ENCODE results near the gene THSD7A.
A peak's percentile ranks its signal among the peaks of the same experiment; 100 is the strongest.

DNA sequence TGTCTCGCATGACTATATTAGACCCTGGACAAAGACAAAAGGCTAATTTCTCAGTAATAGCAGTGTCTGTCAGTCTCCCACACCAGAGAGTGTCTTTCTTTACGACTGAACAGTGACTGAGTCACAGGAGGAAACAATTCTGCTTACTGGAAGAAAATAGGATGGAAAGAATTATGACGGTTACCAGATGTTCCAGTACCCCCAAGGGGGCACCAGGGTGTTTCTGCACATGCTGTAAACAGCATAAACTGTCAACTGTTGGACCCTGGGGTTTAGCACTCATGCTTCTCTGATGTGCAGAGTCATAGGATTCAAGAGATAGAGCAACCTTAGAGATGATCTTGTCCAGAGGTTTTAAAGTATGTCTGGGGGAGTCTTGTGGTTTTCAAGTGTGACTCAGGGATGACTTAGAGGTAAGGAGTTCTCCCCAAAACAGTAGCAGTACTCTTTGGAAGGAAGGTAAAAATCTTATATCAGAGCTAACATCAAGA lies 291.7 kb downstream of the THSD7A start:
- TF ChIP-seq EZH2 (IDR thresholded peaks at IDR 0.05), result no peak
- TF ChIP-seq POLR2AphosphoS5 (IDR thresholded peaks at IDR 0.05; ENCODE audit: borderline replicate concordance, low read depth, low read length), result no peak
- peak; percentile 90 for TF ChIP-seq FOXP2 (optimal IDR thresholded peaks at IDR 0.05; ENCODE audit: control extremely low read depth, extremely low read length, insufficient read depth)

All from SK-N-MC (cell line).